Epithelial cell of proximal tubule (primary cell): ENCODE results near the gene ARID3B. TPM values are rescaled to one million over a fixed set of nuclear protein-coding genes. Genes with fewer than 3 reads are reported as not detected.
"Not testable (repeated sequence)": the region's sequence is repeated elsewhere in the genome, so short reads cannot be mapped to it uniquely, and the experiment has no call there.

ENCODE experiments used
- DNase-seq: peaks from one replicate; pipeline ENCODE4 v3.0.0-alpha.2; 2011; ENCODE audit warnings: low read depth
- H3K4me3 ChIP-seq: 2 replicates; pipeline ENCODE4 v1.5.1; 2011; ENCODE audit warnings: low read depth, mild to moderate bottlenecking, low read length
- CTCF ChIP-seq: conservative IDR thresholded peaks from 2 replicates; pipeline ENCODE4 v1.5.1; 2012; ENCODE audit warnings: low read depth, mild to moderate bottlenecking, low read length
- total RNA-seq: library from RNA; depleted of rRNA; stranded (reverse); fragments of >200 nt; gene quantifications from 2 replicates; pipeline ENCODE4 v1.2.3, GENCODE V29; 2015

ARID3B gene
- total RNA-seq, 1 donor from 2014 or later = 22.4 TPM

DNA sequence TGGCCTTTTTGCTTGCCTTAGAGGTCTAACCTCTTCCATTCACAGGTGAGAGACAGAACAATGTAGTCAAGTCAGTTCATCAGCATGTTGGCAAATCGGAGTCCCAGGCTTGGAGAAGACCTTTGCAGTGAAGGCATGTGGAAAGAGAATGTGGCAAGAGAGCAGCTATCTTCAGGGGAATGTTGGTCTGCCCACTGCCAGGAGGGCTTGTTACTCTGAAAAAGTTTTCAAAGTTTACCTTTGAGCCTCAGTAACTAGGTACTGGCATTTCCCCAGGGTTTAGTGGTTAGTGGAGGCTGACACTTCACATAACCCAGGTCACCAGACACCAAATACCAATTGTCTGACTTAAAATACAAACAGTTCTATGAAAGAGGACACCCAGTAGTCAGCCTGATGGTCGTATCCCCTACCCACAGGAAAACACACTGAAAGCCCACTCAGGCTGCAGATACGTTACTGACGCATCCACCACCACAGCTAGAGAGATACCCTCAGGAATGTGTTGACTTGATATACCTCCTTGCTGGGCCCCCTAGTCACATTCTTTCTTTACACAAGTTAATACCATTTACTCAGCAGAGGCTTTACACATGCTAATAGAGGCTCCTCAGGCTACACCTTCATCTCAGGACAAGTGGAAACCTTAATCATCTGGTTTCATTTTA is 9.7 kb upstream of the ARID3B start:
- H3K4me3 ChIP-seq = no peak overlapping the region
- peak; percentile 87 for DNase-seq
- no peak for TF ChIP-seq CTCF

GRCh38 chr15:74535388-74536084 is 5.5 kb upstream of the ARID3B start:
- TF ChIP-seq CTCF = no peak
- no peak overlapping the region for H3K4me3 ChIP-seq
- DNase-seq = no peak

GRCh38 chr15:74537736-74538135 is 3.3 kb upstream of the ARID3B start:
- no peak for TF ChIP-seq CTCF
- H3K4me3 ChIP-seq = no peak overlapping the region
- DNase-seq = no peak

DNA sequence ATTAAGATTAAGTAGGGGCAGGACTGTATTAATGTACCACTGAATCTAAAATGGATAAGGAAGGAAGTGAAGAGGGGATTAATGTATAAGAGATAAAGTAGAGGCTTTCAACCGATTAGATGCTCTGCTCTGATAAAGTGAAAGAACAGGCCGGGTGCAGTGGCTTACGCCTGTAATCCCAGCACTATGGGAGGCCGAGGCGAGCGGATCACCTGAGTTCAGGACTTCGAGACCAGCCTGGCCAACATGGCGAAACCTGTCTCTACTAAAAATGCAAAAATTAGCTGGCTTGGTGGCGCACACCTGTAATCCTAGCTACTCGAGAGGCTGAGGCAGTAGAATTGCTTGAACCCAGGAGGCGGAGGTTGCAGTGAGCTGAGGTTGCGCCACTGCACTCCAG is 1.5 kb upstream of the ARID3B start:
- DNase-seq = not testable (repeated sequence)
- H3K4me3 ChIP-seq = peak overlapping the region; percentile 85

DNA sequence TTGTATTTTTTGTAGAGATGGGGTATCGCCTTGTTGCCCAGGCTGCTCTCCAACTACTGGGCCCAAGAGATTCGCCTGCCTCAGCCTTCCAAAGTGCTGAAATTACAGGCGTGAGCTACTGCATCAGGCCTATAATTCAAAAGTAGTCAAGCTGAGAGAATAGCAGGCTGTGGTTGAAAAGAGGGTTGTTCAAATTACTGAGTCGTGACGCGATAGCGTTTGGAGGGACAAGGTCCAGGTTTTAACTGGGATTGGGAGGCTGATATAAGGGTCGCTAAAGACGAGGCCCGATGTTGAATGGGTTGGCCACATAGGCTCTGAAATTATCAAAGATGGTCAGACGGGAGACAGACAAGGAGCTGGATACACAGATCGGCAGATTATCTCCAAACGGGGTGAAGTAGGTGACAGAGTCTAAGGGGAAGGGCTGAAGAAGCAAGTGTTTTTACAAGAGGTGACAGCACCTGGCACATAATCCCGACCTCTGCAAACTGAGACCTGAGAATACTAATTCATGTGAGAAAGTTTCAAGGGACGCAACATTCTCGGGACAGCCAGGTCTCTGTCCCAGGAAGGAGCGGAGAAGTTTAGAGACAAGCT is 759 bp upstream of the ARID3B start:
- H3K4me3 ChIP-seq = peak overlapping the region; percentile 85
- no peak for DNase-seq
- TF ChIP-seq CTCF = no peak

DNA sequence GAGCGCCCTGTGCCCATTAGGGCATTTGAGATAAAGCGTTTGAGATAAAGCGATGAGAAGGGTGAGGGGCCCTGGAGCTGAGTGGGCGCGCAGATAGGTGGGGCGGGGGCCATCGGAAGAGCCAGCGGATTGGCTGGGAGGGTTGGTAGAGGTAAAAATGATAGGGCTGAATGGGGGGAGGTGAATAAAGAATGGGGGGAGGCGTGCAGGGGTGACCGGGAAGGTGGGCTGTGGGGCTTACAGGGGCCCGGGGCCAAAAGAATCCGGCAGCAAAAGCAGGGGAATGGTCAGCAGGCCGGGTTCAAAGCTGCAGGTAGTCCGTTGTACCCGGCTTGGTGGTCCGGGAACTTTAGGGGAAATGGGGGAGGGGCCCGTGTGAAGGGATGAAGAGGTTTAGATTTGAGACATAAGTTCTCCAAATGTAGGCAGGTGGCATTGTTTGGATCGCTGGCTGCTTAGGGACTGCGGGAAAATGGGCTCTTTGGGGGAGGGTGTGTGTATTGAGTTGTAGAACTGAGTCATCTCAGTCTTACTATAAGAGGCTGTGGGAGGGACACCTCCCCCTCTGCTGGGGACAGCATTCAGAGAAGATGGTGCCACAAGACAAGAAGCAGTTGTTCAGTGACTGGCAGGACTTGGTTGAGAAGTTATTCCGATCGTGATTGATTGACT is 610 bp downstream of the ARID3B start:
- H3K4me3 ChIP-seq = peak overlapping the region; percentile 75
- DNase-seq = no peak
- no peak for TF ChIP-seq CTCF
